DOHH2 (cell line): ENCODE data around the gene YIPF1.
"Not testable (repeated sequence)": the region's sequence is repeated elsewhere in the genome, so short reads cannot be mapped to it uniquely, and the experiment has no call there.

Experiments
- H3F3A ChIP-seq: fragments of 200-600 bp; sonication (generic), shearing (Covaris generic); 2 replicates; pipeline ENCODE4 v1.6.0; 2016; ENCODE audit warnings: antibody characterized with exemption, mild to moderate bottlenecking; ENCODE audit not compliant: control insufficient read depth, insufficient read depth
- H3K27ac ChIP-seq: fragments of 200-600 bp; sonication (generic); 2 replicates; pipeline ENCODE4 v1.5.1; 2014; ENCODE audit warnings: low read depth, mild to moderate bottlenecking, low read length, moderate library complexity
- H3K27me3 ChIP-seq: fragments of 200-600 bp; sonication (generic); 2 replicates; pipeline ENCODE4 v1.6.1; 2014; ENCODE audit warnings: mild to moderate bottlenecking, low read length, mixed read lengths; ENCODE audit not compliant: control insufficient read depth
- H3K36me3 ChIP-seq: fragments of 200-600 bp; sonication (generic); 2 replicates; pipeline ENCODE4 v1.6.1; 2014; ENCODE audit warnings: mild to moderate bottlenecking, low read length, moderate library complexity, mixed read lengths; ENCODE audit not compliant: control insufficient read depth
- H3K4me1 ChIP-seq: fragments of 200-600 bp; sonication (generic); 2 replicates; pipeline ENCODE4 v1.6.1; 2014; ENCODE audit warnings: mild to moderate bottlenecking, low read length, mixed read lengths; ENCODE audit not compliant: control insufficient read depth
- H3K4me2 ChIP-seq: fragments of 200-600 bp; sonication (generic); 2 replicates; pipeline ENCODE4 v1.6.0; 2014; ENCODE audit warnings: mild to moderate bottlenecking, low read length, moderate library complexity
- H3K4me3 ChIP-seq: fragments of 200-600 bp; sonication (generic); 2 replicates; pipeline ENCODE4 v1.5.1; 2014; ENCODE audit warnings: mild to moderate bottlenecking, low read length, mixed read lengths
- H3K79me2 ChIP-seq: fragments of 200-600 bp; sonication (generic); 2 replicates; pipeline ENCODE4 v1.6.1; 2014; ENCODE audit warnings: mild to moderate bottlenecking, low read length, mixed read lengths; ENCODE audit not compliant: control insufficient read depth
- H3K9me2 ChIP-seq: fragments of 200-600 bp; sonication (generic); replicated peaks from 2 replicates; pipeline ENCODE4 v1.6.1; 2014; ENCODE audit warnings: mild to moderate bottlenecking, low read length, mixed read lengths; ENCODE audit not compliant: control insufficient read depth
- H3K9me3 ChIP-seq: fragments of 200-600 bp; sonication (generic); 2 replicates; pipeline ENCODE4 v1.6.1; 2014; ENCODE audit warnings: antibody characterized with exemption, low read length, mixed read lengths; ENCODE audit not compliant: control insufficient read depth, insufficient read depth
- H4K20me1 ChIP-seq: fragments of 200-600 bp; sonication (generic); 2 replicates; pipeline ENCODE4 v1.6.0; 2014; ENCODE audit warnings: low read depth, mild to moderate bottlenecking, antibody characterized with exemption, low read length, moderate library complexity; ENCODE audit not compliant: control insufficient read depth, insufficient read depth
- CTCF ChIP-seq: fragments of 200-600 bp; sonication (generic); IDR thresholded peaks from one replicate; pipeline ENCODE4 v1.5.1; 2014; ENCODE audit warnings: antibody characterized with exemption, mild to moderate bottlenecking, low read depth, low read length; ENCODE audit not compliant: poor library complexity, severe bottlenecking
- EZH2phosphoT487 ChIP-seq: fragments of 200-600 bp; sonication (generic); IDR thresholded peaks from 2 replicates; pipeline ENCODE4 v1.6.1; 2017; ENCODE audit warnings: borderline replicate concordance, mild to moderate bottlenecking, antibody characterized with exemption, low read length, moderate library complexity, mixed read lengths

The YIPF1 gene

DNA sequence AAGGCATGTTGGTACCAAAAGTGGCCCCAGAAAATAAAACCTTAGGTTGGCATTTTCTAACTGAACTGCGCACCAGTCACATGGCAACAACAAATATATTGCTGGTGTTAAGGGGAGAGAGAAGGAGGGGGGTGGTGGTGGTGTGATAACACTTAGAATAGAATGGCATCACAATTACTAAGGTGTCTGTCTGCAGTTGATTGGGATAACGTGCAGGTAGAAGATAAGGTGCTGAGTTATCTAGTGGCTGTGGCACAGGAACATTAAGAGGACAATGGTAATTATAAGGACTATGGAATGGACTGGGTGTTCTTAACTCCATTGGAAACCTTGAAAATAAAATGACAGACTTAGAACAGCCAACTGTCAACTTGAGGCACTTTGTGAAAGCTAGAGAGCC lies 1.4 kb upstream of the YIPF1 start:
- TF ChIP-seq CTCF (no peak), EZH2phosphoT487 (no peak)
- Histone ChIP-seq H3K27me3 (0 out of 2 replicates have a peak, but pooled peaks cover 2% of the 10 kb centered on the region), H3K36me3 (no peaks in the 10 kb centered on the region), H3K9me2 (no peaks in the 10 kb centered on the region), H3K79me2 (no peaks in the 10 kb centered on the region), H3K9me3 (no peaks in the 10 kb centered on the region), H4K20me1 (no peaks in the 10 kb centered on the region), H3K4me2 (no peak overlapping the region), H3K27ac (no peak overlapping the region), H3K4me3 (no peak overlapping the region), H3K4me1 (peaks cover 23% of the 10 kb centered on the region), H3F3A (peaks cover 4% of the 10 kb centered on the region; the same call in 1 of the 2 replicates)

DNA sequence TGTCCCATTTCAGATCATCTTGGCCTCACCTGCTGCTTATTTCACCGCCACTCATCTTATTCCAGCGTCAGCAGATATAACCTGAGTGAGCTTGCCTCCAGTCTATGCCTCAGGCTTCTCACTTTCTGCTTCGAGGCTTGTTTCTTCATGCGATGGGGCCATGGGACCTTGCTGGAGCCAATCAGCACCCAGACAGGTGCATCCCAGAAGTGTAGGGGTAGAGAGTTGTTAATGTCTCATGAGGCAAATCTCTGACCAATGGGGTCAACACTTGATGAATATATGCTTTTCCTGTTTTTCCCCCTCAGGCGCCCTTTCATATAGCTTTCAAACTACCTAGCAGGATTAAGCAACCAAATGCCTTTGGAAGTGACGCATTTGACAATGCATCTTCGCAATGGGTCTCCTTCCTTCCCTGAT lies 935 bp upstream of the YIPF1 start:
- no peaks in the 10 kb centered on the region for H3K9me2 ChIP-seq
- H3K36me3 ChIP-seq = no peaks in the 10 kb centered on the region
- 0 out of 2 replicates have a peak, but pooled peaks cover 2% of the 10 kb centered on the region for H3K27me3 ChIP-seq
- H3K79me2 ChIP-seq = no peaks in the 10 kb centered on the region
- peaks cover 4% of the 10 kb centered on the region; the same call in 1 of the 2 replicates for H3F3A ChIP-seq
- H3K4me1 ChIP-seq = peaks cover 23% of the 10 kb centered on the region
- H3K9me3 ChIP-seq = no peaks in the 10 kb centered on the region
- H3K4me2 ChIP-seq = peak overlapping the region; percentile 76
- H4K20me1 ChIP-seq = no peaks in the 10 kb centered on the region
- TF ChIP-seq CTCF (no peak), EZH2phosphoT487 (no peak)
- H3K27ac ChIP-seq = no peak overlapping the region
- peak overlapping the region; percentile 91 for H3K4me3 ChIP-seq

- Histone ChIP-seq H3K79me2 (no peaks in the 10 kb centered on the region), H3K27me3 (no peaks in the 10 kb centered on the region), H3K4me3 (peak overlapping the region; percentile 91), H3K9me3 (no peaks in the 10 kb centered on the region), H3K4me2 (peak overlapping the region; percentile 76), H3F3A (peaks cover 4% of the 10 kb centered on the region; the same call in 1 of the 2 replicates), H3K36me3 (no peaks in the 10 kb centered on the region), H3K27ac (no peak overlapping the region), H3K4me1 (peaks cover 23% of the 10 kb centered on the region), H3K9me2 (no peaks in the 10 kb centered on the region), H4K20me1 (no peaks in the 10 kb centered on the region)
- no peak for TF ChIP-seq EZH2phosphoT487
- no peak for TF ChIP-seq CTCF
These were observed 916 bp downstream of the YIPF1 start for GRCh38 chr1:53888681-53889080.

DNA sequence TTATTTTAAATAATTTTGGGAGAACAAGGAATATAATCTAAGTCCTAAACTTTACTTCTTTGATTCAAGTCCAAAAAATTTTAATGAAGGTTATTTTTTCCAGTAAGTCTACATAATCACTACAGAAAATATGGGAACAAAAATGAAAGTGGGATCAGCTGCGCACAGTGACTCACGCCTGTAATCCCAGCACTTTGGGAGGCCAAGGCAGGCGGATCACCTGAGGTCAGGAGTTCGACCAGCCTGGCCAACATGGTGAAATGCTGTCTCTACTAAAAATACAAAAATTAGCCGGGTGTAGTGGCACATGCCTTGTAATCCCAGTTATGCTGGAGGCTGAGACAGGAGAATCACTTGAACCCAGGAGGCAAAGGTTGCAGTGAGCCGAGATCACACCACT lies 6.0 kb downstream of the YIPF1 start:
- H3K4me3 ChIP-seq, H3K36me3 ChIP-seq, H4K20me1 ChIP-seq, H3F3A ChIP-seq, H3K79me2 ChIP-seq, H3K4me2 ChIP-seq, H3K4me1 ChIP-seq, H3K9me3 ChIP-seq, H3K27ac ChIP-seq, H3K9me2 ChIP-seq, H3K27me3 ChIP-seq: not testable (repeated sequence)

DNA sequence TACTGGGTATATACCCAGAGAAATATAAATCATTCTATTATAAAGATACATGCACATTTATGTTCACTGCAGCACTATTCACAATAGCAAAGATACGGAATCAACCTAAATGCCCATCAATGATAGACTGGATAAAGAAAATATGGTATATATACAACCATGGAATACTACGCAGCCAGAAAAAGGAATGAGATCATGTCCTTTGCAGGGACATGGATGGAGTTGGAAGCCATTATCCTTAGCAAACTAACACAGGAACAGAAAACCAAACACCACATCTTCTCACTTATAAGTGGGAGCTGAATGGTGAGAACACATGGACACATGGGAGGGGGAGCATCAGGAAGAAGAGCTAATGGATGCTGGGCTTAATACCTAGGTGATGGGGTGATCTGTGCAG lies 7.7 kb downstream of the YIPF1 start:
- H3K36me3 ChIP-seq, H3K9me3 ChIP-seq, H4K20me1 ChIP-seq, H3K27me3 ChIP-seq, H3K4me3 ChIP-seq, H3K79me2 ChIP-seq, H3K4me1 ChIP-seq, H3K27ac ChIP-seq, H3F3A ChIP-seq, H3K9me2 ChIP-seq, H3K4me2 ChIP-seq: not testable (repeated sequence)
